Peyer's patch (tissue), 4 donors: ENCODE measurements around the gene B3GNT7. TPM values are rescaled to one million over a fixed set of nuclear protein-coding genes. Genes with fewer than 3 reads are reported as not detected.

ENCODE experiments used
- DNase-seq, 3 donors: peaks; one replicate each; pipeline ENCODE4 v3.0.0-alpha.2; 2017 to 2019
- H3K27ac ChIP-seq, 4 donors: fragments of 200-600 bp; sonication (generic); one replicate each; pipeline ENCODE4 v1.5.1; 2016 to 2019
- H3K27me3 ChIP-seq, 2 donors: fragments of 200-600 bp; sonication (generic); one replicate each; pipeline ENCODE4 v1.5.1; 2019
- H3K36me3 ChIP-seq, 3 donors: fragments of 200-600 bp; sonication (generic); one replicate each; pipeline ENCODE4 v1.5.1; 2016 to 2019
- H3K4me1 ChIP-seq, 4 donors: fragments of 200-600 bp; sonication (generic); one replicate each; pipeline ENCODE4 v1.5.1; 2016 to 2019
- H3K4me3 ChIP-seq, 4 donors: fragments of 200-600 bp; sonication (generic); 1 replicate in 3 of 4; 2 replicates in 1 of 4; pipeline ENCODE4 v1.5.1; 2016 to 2019; ENCODE audit warnings: mild to moderate bottlenecking in 1 of 4
- H3K9me3 ChIP-seq, 4 donors: fragments of 200-600 bp; sonication (generic); one replicate each; pipeline ENCODE4 v1.5.1; 2016 to 2019; ENCODE audit warnings: mild to moderate bottlenecking in 1 of 4
- CTCF ChIP-seq, 6 experiments: fragments of 450-650 bp in 4 of 6; fragments of 200-600 bp in 2 of 6; sonication (generic) in 1 of 6; IDR thresholded peaks; one replicate each; pipeline ENCODE4 v1.5.1; 2017 to 2019; ENCODE audit warnings: antibody characterized with exemption in 6 of 6, mild to moderate bottlenecking in 3 of 6, moderate library complexity in 1 of 6
- POLR2A ChIP-seq, 2 donors: fragments of 450-650 bp; IDR thresholded peaks; one replicate each; pipeline ENCODE4 v1.5.1; 2017; ENCODE audit warnings: antibody characterized with exemption in 2 of 2, mild to moderate bottlenecking in 2 of 2, moderate library complexity in 2 of 2
- total RNA-seq, 4 donors: library from RNA; depleted of rRNA; stranded (reverse); fragments of >200 nt; gene quantifications; one replicate each; pipeline ENCODE4 v1.1.0, GENCODE V29; 2016

The B3GNT7 gene
- total RNA-seq, 4 donors from 2014 or later = 9.9 to 154 (median 90.3) TPM

GRCh38 chr2:231369580-231370428 is 25.7 kb upstream of the B3GNT7 start:
- H3K27ac ChIP-seq = no peak overlapping the region
- DNase-seq = no peak
- TF ChIP-seq POLR2A (IDR thresholded peaks at IDR 0.05) (no peak), CTCF (IDR thresholded peaks at IDR 0.05) (no peak)

GRCh38 chr2:231370429-231370748 is 25.1 kb upstream of the B3GNT7 start:
- Histone ChIP-seq H3K4me1 (no peaks in the 10 kb centered on the region), H3K36me3 (no peaks in the 10 kb centered on the region), H3K4me3 (no peak overlapping the region), H3K27me3 (no peaks in the 10 kb centered on the region), H3K27ac (no peak overlapping the region), H3K9me3 (no peaks in the 10 kb centered on the region)
- no peak for DNase-seq
- TF ChIP-seq CTCF (IDR thresholded peaks at IDR 0.05) = no peak
- no peak for TF ChIP-seq POLR2A (IDR thresholded peaks at IDR 0.05)

More at GRCh38 chr2:231369580-231370428, 25.7 kb upstream of the B3GNT7 start:
- peaks cover 0 to 3% (median 0%) of the 10 kb centered on the region in 4 donors for H3K4me1 ChIP-seq
- H3K36me3 ChIP-seq = no peaks in the 10 kb centered on the region
- H3K4me3 ChIP-seq = no peak overlapping the region
- no peaks in the 10 kb centered on the region for H3K9me3 ChIP-seq
- H3K27me3 ChIP-seq = no peaks in the 10 kb centered on the region

- DNase-seq = no peak
- Histone ChIP-seq H3K4me3 (no peak overlapping the region), H3K27me3 (no peaks in the 10 kb centered on the region), H3K27ac (no peak overlapping the region), H3K4me1 (no peaks in the 10 kb centered on the region), H3K36me3 (no peaks in the 10 kb centered on the region), H3K9me3 (no peaks in the 10 kb centered on the region)
- TF ChIP-seq CTCF (IDR thresholded peaks at IDR 0.05) = no peak
Observed at GRCh38 chr2:231370749-231371429, 24.6 kb upstream of the B3GNT7 start.

- Histone ChIP-seq H3K36me3 (no peaks in the 10 kb centered on the region), H3K4me1 (no peaks in the 10 kb centered on the region), H3K27me3 (no peaks in the 10 kb centered on the region), H3K9me3 (no peaks in the 10 kb centered on the region), H3K27ac (no peak overlapping the region), H3K4me3 (no peak overlapping the region)
- DNase-seq = no peak
- TF ChIP-seq CTCF (IDR thresholded peaks at IDR 0.05) (no peak), POLR2A (IDR thresholded peaks at IDR 0.05) (no peak)
Observed at GRCh38 chr2:231371430-231372054, 24.0 kb upstream of the B3GNT7 start.

GRCh38 chr2:231372326-231372725 is 23.2 kb upstream of the B3GNT7 start:
- Histone ChIP-seq H3K4me1 (no peaks in the 10 kb centered on the region), H3K27ac (no peak overlapping the region)
- no peak for DNase-seq

More at GRCh38 chr2:231372326-231372725, 23.2 kb upstream of the B3GNT7 start:
- H3K4me3 ChIP-seq = no peak overlapping the region
- no peaks in the 10 kb centered on the region for H3K36me3 ChIP-seq
- no peaks in the 10 kb centered on the region for H3K9me3 ChIP-seq
- TF ChIP-seq POLR2A (IDR thresholded peaks at IDR 0.05) = no peak
- no peak for TF ChIP-seq CTCF (IDR thresholded peaks at IDR 0.05)
- H3K27me3 ChIP-seq = no peaks in the 10 kb centered on the region
